PC-3 (cell line): Measurements from ENCODE around the gene ZNF365. TPM values are rescaled to one million over a fixed set of nuclear protein-coding genes. Genes with fewer than 3 reads are reported as not detected.
A peak's percentile ranks its signal among the peaks of the same experiment; 100 is the strongest.

Experiments
- ATAC-seq: fragments of 200-7000 bp; cut with Tn5 transposase; 2 replicates; pipeline ENCODE4 v1.9.1; 2020; ENCODE audit warnings: mild to moderate bottlenecking, moderate library complexity
- BruUV-seq: library from RNA; stranded (reverse); fragments of 400-500 nt; replicated peaks from 2 replicates; lab custom pipeline; 2021; lab: Mats Ljungman, UMichigan
- CTCF ChIA-PET: fragments of 300-600 bp; sonication (Branson Sonifier 250); formaldehyde crosslinking; loops from one replicate; lab custom pipeline; 2022; ENCODE audit warnings: antibody characterized with exemption; lab: Charles Lee
- POLR2A ChIA-PET: fragments of 300-600 bp; sonication (Branson Sonifier 250); formaldehyde crosslinking; loops from one replicate; lab custom pipeline; 2022; ENCODE audit warnings: antibody characterized with exemption; ENCODE audit not compliant: unreplicated experiment; lab: Charles Lee
- DNase-seq: peaks from one replicate; pipeline ENCODE4 v3.0.0-alpha.2; 2015
- H2AFZ ChIP-seq: fragments of 300-600 bp; sonication (generic); 2 replicates; pipeline ENCODE4 v1.6.0; 2016; ENCODE audit warnings: antibody characterized with exemption, low read length
- H3F3A ChIP-seq: fragments of 300-600 bp; sonication (generic); one replicate; pipeline ENCODE4 v1.6.0; 2017; ENCODE audit warnings: antibody characterized with exemption, low read length, control low read depth, mild to moderate bottlenecking; ENCODE audit not compliant: unreplicated experiment
- H3K27ac ChIP-seq: fragments of 300-600 bp; sonication (generic); 2 replicates; pipeline ENCODE4 v1.5.1; 2016; ENCODE audit warnings: mild to moderate bottlenecking, low read length
- H3K27me3 ChIP-seq: fragments of 300-600 bp; sonication (generic); 2 replicates; pipeline ENCODE4 v1.6.1; 2016; ENCODE audit warnings: low read length, mixed read lengths
- H3K36me3 ChIP-seq: fragments of 300-600 bp; sonication (generic); 2 replicates; pipeline ENCODE4 v1.6.1; 2016; ENCODE audit warnings: low read depth, mixed run types, low read length, mixed read lengths
- H3K4me1 ChIP-seq: fragments of 300-600 bp; sonication (generic); 2 replicates; pipeline ENCODE4 v1.5.1; 2016; ENCODE audit warnings: low read length; ENCODE audit not compliant: insufficient read depth
- H3K4me2 ChIP-seq: fragments of 300-600 bp; sonication (generic); 2 replicates; pipeline ENCODE4 v1.6.0; 2016; ENCODE audit warnings: low read length
- H3K4me3 ChIP-seq: fragments of 300-600 bp; sonication (generic); 2 replicates; pipeline ENCODE4 v1.5.1; 2016; ENCODE audit warnings: mild to moderate bottlenecking, low read length, mixed read lengths
- H3K79me2 ChIP-seq: fragments of 300-600 bp; sonication (generic); 2 replicates; pipeline ENCODE4 v1.6.1; 2017; ENCODE audit warnings: low read length, mixed read lengths
- H3K9ac ChIP-seq: fragments of 300-600 bp; sonication (generic); 2 replicates; pipeline ENCODE4 v1.6.0; 2016; ENCODE audit warnings: mild to moderate bottlenecking, low read length
- H3K9me2 ChIP-seq: fragments of 300-600 bp; sonication (generic); replicated peaks from 2 replicates; pipeline ENCODE4 v1.6.1; 2016; ENCODE audit warnings: mixed run types, low read length, mixed read lengths
- H3K9me3 ChIP-seq: fragments of 300-600 bp; sonication (generic); 2 replicates; pipeline ENCODE4 v1.6.1; 2016; ENCODE audit warnings: low read length, mixed read lengths
- H4K20me1 ChIP-seq: fragments of 300-600 bp; sonication (generic); 2 replicates; pipeline ENCODE4 v1.6.1; 2016; ENCODE audit warnings: low read length, mixed read lengths
- EZH2 ChIP-seq: fragments of 300-600 bp; sonication (generic); IDR thresholded peaks from one replicate; pipeline ENCODE4 v1.6.1; 2017; ENCODE audit warnings: antibody characterized with exemption, mild to moderate bottlenecking, low read length; ENCODE audit not compliant: unreplicated experiment
- EZH2phosphoT487 ChIP-seq: fragments of 300-600 bp; sonication (generic); IDR thresholded peaks from 2 replicates; pipeline ENCODE4 v1.6.1; 2018; ENCODE audit warnings: mild to moderate bottlenecking, antibody characterized with exemption, low read length, borderline replicate concordance
- intact Hi-C: fragments of 100-400 bp; cut with micrococcal nuclease; formaldehyde crosslinking; loops from 2 replicates; pipeline ENCODE4 v1.9.0; 2023
- total RNA-seq: library from RNA; depleted of rRNA; stranded (reverse); fragments of >200 nt; gene quantifications from 2 replicates; pipeline ENCODE4 v1.2.3, GENCODE V29; 2014
- TF ChIP-seq, protein P1 (sequence below): fragments of 300-600 bp; sonication (generic); conservative IDR thresholded peaks from 2 replicates; pipeline ENCODE4 v1.5.1; 2017; ENCODE audit warnings: antibody characterized with exemption, low read depth, mild to moderate bottlenecking, low read length

ZNF365 gene
- total RNA-seq, 1 experiment from 2014 or later: 20.2 TPM

DNA sequence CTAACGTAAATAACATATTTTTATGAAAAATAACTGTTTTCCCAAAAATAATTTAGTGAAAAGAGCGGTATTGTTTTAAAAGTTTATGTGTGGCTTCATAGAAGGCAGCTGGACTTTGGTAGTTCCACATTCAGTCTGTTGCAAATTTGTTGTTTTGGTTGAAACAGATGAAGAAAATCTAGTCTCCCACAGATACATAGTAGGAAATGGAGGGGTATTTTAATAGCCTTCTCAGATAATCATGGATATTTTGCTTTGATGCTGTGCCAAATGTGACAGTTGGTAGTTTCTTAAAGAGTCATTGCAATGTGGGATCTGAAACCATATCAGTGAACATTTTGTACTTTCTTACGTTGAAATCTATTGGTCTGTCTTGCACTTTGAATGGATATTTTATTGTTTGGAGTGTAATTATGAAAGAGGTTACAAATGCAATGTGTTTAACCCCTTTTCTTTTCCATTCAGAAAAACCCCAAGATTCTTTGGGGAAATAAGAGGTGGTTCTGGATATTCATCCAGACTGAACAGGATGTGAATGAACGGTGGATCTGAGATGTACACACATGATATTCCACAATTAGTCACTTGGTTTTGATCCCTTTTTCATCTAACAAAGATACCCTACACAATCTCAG, 10.4 kb downstream of the ZNF365 start:
- H3K27ac ChIP-seq: peak overlapping the region; percentile 79
- ChIA-PET POLR2A (interaction anchor here (0.6 to 0.9 kb wide), 3 partner anchors 8 to 125 kb away, joined by 3 to 12 read pairs (median 6); partner anchors contain the start of gene RTKN2), CTCF (interaction anchor here (0.5 to 1.1 kb wide), 4 partner anchors 30 to 308 kb away, joined by 3 to 4 read pairs (median 3); no protein-coding TSS in a partner anchor)
- peak; percentile 89 for DNase-seq
- intact Hi-C loops: loop anchor here (1.0 to 10.0 kb wide), 10 partner anchors 49 to 760 kb away; partner anchors contain the start of genes ARID5B, NRBF2 and RTKN2
- H3K79me2 ChIP-seq: peaks cover 44% of the 10 kb centered on the region
- peak overlapping the region; percentile 64 for H3K4me2 ChIP-seq
- H3K9ac ChIP-seq: peak overlapping the region; percentile 73
- ATAC-seq: peak; percentile 1
- peaks cover 5% of the 10 kb centered on the region; the same call in 1 of the 2 replicates for H3K9me2 ChIP-seq
- no peaks in the 10 kb centered on the region for H3K9me3 ChIP-seq
- TSS peak; percentile 8 for BruUV-seq
- TF ChIP-seq, protein P1, sequence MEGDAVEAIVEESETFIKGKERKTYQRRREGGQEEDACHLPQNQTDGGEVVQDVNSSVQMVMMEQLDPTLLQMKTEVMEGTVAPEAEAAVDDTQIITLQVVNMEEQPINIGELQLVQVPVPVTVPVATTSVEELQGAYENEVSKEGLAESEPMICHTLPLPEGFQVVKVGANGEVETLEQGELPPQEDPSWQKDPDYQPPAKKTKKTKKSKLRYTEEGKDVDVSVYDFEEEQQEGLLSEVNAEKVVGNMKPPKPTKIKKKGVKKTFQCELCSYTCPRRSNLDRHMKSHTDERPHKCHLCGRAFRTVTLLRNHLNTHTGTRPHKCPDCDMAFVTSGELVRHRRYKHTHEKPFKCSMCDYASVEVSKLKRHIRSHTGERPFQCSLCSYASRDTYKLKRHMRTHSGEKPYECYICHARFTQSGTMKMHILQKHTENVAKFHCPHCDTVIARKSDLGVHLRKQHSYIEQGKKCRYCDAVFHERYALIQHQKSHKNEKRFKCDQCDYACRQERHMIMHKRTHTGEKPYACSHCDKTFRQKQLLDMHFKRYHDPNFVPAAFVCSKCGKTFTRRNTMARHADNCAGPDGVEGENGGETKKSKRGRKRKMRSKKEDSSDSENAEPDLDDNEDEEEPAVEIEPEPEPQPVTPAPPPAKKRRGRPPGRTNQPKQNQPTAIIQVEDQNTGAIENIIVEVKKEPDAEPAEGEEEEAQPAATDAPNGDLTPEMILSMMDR: no peak
- TF ChIP-seq EZH2phosphoT487 (no peak), EZH2 (no peak)
- H3K27me3 ChIP-seq: no peaks in the 10 kb centered on the region
- H3K36me3 ChIP-seq: peaks cover 12% of the 10 kb centered on the region; the same call in 1 of the 2 replicates
- peaks cover 39% of the 10 kb centered on the region for H3F3A ChIP-seq
- peak overlapping the region; percentile 36 for H3K4me3 ChIP-seq
- H3K4me1 ChIP-seq: peaks cover 83% of the 10 kb centered on the region
- H4K20me1 ChIP-seq: no peaks in the 10 kb centered on the region
- H2AFZ ChIP-seq: peak overlapping the region; percentile 3

GRCh38 chr10:62386356-62387320, 12.5 kb downstream of the ZNF365 start:
- Histone ChIP-seq H4K20me1 (no peaks in the 10 kb centered on the region), H3K36me3 (peaks cover 25% of the 10 kb centered on the region), H3K9me2 (peaks cover 5% of the 10 kb centered on the region; the same call in 1 of the 2 replicates), H3K4me3 (no peak overlapping the region), H3K9ac (no peak overlapping the region; the same call in 1 of the 2 replicates), H3K9me3 (0 out of 2 replicates have a peak, but pooled peaks cover 6% of the 10 kb centered on the region), H2AFZ (no peak overlapping the region), H3K79me2 (peaks cover 36% of the 10 kb centered on the region), H3K27me3 (no peaks in the 10 kb centered on the region), H3F3A (peaks cover 22% of the 10 kb centered on the region), H3K27ac (peak overlapping the region; percentile 79), H3K4me2 (no peak overlapping the region), H3K4me1 (peaks cover 64% of the 10 kb centered on the region)
- BruUV-seq: no TSS peak
- ChIA-PET CTCF (interaction anchor here (0.6 kb wide), 1 partner anchor 71 kb away, joined by 3 read pairs; no protein-coding TSS in a partner anchor), POLR2A (interaction anchor here (0.6 kb wide), 1 partner anchor 27 kb away, joined by 3 read pairs; no protein-coding TSS in a partner anchor)
- ATAC-seq: no peak
- no peak for DNase-seq
- intact Hi-C loops: loop anchor here (10.0 kb wide), 2 partner anchors 632 to 762 kb away; no protein-coding TSS in a partner anchor
- no peak for TF ChIP-seq EZH2phosphoT487
- no peak for TF ChIP-seq EZH2
- TF ChIP-seq, protein P1: no peak
